ENCODE results near the gene PAX2.

PAX2 gene

DNA sequence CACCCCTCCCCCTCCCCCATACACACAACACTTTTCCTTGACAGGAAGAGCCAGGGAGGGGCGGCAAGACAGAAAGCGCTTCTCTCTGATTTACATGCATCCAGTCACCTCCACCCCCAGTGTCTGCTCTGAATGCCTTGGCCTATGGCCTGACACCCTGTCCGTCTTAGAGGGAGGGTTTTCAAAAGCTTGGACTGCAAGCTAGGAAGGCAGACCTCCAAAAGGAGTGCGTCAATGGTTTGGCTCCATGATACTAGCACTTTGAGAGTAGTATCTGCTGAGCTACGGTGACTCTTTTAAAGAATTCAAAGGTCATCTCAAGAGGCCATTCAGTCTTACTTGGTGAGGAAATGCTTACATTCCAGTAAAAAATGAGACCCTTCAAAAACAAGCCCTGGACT, 20.3 kb upstream of the PAX2 start:
- DNase-seq, result peak; percentile 43

DNA sequence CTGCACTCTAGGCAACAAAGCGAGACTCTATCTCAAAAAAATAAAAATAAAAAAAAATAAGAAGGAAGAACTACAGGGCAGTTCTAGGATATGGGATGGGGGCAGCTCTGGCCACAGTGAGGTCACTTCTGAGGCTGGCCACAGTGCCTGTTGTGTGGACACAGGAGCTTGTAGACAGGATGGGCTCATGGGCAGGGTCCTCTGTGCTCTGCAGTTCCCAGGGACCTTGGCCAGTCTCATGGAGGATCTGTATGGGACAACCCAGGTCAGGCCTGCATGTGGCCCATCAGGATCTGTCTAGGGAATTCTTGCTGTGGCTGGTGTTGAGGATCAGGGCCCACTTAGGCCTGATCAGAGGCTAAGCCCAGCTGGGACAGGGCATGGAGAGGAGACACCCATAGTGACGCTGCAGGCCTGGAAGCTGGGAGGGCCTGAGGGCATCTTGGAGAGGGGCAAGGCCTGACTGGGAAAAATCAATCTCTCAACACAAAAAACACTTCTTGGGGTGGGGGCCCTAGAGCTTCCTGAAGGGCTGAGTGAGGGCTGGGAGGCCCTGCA, 19.4 kb upstream of the PAX2 start:
- no peak for DNase-seq

DNA sequence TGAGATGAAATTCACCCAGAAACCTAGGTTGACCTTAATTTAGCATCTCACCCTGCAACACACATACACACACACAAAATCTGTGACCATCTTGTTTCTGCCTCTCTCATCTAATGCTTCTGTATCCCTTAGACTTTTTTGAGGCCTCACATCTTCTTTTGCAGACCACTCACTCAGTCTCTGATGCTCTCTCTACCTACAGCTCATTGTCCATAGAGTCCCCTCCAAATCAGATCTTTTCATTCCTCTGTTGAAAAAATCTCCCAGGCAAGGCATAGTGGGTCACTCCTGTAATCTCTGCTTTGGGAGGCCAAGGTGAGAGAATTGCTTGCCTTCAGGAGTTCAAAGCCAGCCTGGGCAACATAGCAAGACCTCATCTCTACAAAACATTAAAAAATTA, 17.6 kb upstream of the PAX2 start:
- DNase-seq, result no peak

DNA sequence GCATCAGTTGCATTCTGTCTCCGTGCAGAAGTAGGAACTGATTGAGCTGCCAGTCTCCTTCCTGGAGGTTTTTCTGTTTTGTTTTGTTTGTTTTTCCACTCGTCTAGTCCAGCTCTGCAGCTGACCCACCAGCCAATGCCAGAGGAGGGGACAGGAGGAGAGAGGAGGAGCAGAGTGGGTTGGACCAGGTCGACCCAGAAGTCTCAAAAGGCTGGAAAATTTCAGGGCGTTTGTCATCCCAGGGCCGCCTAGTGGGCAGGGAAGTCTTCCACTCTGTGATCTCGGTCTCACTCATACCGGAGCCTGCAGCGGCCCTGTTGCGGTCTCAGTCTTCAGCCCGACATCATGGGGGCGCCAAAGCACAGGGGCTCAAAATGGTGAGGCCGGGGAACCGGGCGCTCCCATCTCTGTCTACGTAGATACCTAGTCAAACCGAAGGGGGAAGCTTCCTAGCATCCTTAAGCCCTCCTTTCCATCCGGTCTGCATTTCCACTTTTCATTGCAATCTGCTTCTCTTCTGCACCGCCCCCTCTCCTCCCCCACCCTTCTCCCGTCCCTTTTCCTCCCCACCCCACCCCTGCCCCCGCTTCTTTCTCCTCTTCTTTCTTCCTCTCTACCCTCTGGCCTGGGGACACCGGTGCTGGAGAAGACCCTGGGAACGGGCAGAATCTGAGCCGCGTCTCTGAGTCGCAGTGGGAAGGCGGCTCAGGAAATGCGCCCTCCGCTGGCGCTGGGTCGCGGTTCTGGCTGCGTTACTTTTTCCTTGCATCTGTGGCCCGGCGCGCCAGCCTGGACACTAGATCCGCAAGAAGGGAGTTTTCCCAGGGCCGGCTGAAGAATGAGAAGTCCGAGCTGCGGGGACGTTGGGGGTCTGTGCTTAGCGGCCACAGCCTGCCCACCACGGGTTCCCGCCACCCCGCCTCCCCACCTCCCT, 16.2 kb upstream of the PAX2 start:
- DNase-seq, result peak; percentile 43

DNA sequence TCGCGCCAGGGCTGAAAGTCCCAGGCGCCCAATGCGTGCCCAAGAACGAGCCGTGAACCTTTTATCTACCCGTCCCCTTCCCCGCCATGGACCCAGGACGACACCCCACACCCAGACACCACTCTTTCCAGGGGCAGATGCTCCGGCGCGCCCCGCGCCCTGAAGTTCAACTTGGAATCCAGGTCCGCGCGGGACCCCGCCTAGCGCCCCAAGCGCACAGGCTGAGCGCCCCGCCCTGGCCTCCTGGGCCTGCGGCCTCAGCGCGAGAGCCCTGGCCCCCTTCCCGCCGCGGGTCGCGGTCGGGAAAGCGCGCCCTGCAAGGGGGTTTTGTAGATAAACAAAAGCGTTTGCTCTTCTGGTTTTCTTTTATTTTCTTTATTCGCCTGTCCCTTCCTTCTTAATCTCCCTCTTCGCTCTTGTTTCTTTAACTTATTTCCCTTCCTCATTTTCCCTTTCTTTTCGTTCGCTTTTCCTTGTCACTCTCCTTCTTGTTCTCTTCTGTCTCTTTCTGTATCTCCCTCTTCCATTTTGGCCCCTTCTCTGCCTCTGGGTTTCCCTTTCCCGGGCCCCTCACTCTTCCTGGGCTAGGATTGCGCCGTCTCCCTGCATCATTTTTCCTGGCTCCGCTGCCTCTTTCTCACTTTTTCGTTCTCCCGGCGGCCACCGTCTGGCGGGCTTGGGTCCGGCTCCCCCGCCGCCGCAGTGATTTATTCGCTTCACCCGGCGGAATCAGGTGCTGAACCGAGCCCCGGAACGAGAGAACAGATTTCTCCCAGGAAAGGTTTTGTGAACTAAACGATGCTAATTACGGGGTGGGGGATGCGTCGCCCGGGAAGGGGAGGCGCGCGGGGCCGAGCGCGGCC, 15.3 kb upstream of the PAX2 start:
- no peak for DNase-seq

DNA sequence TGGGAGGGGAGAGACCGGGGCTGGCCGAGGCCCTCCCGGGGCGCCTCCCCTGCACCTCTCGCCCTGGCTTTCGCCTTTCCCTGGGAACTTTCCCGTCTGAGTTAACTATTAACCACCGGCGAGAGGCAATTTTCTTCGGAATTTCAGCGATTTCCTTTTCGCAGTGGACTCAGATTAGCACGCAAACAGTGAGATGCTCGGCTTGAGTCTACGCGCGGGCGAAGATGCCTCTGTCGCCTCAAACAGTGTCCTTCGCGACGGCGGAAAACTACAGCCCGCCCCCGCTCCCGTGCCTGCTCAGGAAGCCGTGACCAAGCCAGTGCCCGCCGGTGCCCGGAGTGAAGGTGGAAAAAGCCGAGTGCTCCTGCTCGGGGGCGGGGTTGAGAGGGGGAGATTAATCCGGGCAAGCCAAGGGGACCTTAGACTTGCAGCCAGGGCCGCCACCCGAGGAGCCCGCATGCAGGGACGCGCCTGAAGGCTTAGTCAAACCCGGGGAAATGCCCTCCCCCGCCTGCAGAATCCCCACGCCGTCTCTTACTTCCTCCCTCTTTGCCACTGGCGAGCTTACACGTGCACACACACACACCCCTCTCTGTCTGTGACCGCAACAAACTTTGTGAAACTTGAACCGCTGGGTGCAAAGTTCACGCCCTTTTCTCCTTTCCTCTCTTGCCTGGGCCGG, 14.5 kb upstream of the PAX2 start:
- DNase-seq, result peak; percentile 53

DNA sequence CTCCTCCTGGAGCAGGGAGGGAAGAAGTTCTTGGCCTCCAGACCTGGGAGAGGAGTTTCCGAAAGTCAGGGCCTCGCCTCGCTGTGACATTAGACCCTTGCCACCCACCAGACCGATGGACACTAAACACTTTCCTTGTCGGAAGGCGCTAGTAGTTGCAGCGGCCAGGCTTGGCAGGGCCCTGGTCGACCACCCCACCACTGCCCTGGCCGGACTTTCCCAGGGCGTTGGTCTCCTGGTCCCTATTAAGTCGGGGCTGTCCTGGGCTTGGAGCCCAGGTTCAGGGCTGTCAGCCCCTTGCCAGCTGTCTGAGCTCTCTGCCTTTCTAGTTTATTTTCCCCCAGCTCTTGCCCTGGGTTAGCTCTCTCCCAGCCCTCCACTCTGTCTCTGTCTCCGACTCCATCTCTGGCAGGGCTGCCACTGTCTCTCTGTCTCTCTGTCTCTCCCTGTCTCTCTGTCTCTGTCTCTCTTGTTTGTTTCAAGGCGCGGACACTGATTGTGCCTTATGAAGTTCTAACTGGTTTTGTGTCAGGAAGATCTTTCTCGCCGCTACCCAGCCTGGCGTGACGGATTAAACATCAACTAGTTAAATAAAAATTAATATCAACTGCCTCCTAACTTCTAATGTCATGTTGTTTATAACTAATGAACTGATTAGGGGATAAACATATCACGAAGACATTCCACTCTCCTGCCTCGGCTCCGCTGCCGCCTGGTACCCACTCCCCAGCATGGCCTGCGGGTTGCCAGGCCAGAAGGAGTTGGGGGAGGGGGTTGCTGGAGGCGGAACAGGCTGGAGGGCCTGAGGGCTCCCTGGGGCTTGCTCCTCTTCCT, 13.8 kb upstream of the PAX2 start:
- no peak for DNase-seq

DNA sequence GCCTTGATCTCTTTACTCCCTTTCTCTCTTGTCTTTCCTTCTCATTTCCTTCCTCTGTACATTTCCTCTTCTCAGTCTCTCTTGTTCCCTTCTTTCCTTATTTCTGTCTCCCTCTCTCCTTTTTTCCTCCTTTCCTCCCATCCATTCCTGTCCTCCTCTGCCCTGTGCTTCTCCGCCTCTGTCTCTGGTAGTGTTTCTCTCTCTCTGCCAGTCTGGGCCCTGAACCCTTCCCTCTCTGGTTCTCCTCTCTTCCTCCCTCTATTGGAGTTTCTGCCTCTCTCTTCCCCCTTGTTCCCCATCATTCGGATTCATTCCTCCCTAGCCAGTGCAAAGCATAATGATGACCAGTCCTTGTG, 13.2 kb upstream of the PAX2 start:
- DNase-seq, result no peak

DNA sequence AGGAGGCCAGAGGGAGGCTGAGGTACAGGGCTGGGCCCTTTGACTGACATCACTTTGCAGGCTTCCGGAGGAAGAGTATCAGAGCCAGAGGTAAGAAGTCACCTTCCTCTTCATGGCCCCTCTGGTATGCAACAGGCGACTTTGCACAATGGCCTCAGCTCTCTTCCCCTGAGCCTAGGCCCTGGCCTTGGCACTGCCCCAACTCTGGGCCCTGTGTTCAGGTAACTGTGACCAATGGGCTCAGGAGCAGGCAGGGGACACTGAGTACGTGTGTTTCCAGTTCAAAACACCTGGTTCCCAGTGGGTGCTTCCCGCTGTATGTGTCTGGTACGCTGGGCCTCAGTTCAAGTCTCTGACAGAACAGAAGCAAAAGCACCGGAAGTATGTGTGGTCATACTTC, 12.1 kb upstream of the PAX2 start:
- no peak for DNase-seq

DNA sequence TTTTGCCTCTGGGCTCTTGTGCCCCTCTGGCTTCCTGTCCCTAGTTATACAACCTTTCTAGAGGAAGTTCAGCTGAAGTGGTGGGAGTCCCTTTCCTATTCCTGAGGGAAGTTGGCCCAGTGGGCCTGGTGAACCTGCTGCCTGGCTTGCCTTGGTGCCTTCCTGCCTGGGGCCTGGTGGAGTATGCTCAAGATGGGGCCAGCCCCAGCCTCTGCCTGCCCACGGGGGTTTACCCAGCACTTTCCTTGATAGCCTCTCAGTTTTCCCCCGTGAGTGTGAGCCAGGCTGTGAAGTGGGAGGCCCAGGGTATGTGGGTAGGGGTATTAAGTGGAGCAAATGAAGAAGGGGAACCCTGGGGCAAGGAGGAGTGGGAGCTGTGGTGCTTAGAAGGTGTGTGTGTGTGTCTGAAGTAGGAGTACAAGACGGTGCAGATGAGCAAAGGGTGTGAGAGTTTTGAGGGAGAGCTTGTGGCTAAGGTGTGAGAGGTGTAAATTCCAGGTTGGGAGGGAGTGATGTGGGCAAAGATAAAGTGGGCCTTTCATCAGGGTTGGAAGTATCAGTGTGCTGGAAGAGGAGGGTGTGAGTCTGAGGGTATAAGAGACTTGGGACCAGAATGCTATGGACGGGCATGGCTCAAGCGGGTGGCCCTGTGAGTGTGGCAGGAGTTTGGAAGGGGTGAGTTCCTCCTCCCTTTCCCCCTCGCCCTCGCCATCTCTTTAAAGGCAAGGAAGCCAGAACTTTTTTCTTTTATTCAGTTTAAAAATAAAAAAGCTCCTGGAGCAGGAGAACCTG, 10.9 kb upstream of the PAX2 start:
- DNase-seq, result no peak

DNA sequence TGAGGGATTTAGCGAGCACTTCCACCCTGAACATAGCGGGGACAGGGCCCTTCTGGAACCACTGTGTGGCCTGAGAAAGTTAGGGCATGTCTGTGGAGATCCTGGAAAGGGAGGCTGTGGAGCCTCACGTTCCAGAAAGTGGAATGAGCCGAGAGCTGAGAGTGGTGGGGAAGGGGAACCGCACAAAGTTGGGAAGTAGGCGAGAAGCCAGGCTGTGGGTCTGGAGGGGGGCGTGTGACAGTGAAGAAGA, 10.4 kb upstream of the PAX2 start:
- DNase-seq, result no peak

DNA sequence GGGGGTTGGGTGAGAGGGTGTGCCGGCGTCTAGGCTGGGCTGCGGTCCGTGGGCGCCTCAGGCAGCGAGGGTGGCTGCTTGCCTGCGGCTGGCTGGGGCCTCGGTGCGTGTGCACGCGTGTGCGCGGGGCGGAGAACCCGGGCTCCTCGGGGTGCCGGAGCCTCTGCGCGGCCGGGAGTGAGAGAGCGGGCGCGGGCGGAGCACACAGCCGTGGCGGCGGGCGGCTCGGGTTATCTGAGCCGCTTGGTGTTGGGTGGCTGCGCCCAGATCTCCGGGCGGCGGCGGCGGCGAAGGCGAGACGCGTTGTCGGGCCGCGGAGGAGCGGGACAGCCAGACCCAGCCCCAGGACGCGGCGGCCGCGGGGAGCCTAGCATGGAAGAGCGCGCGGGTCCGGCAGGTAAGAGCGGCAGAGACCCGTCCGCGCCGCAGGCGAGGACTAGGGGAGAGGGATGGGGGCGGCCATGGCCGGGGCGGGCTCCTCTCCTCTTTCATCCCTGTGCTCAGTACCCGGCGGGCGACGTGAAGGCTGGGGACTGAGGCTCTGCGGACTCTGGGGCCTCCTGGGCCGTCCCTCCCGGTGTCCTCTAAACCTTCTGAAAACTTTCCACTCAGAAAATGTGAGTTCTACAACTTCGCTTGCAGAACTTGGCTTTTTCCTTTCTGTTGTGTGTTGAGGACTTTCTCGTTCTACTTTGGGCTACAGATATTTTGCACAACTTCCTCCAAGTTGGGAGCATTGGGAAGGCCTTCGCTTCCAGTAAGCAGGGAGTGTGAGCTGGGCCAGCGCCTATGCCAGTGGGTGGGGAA, 9.8 kb upstream of the PAX2 start:
- no peak for DNase-seq

DNA sequence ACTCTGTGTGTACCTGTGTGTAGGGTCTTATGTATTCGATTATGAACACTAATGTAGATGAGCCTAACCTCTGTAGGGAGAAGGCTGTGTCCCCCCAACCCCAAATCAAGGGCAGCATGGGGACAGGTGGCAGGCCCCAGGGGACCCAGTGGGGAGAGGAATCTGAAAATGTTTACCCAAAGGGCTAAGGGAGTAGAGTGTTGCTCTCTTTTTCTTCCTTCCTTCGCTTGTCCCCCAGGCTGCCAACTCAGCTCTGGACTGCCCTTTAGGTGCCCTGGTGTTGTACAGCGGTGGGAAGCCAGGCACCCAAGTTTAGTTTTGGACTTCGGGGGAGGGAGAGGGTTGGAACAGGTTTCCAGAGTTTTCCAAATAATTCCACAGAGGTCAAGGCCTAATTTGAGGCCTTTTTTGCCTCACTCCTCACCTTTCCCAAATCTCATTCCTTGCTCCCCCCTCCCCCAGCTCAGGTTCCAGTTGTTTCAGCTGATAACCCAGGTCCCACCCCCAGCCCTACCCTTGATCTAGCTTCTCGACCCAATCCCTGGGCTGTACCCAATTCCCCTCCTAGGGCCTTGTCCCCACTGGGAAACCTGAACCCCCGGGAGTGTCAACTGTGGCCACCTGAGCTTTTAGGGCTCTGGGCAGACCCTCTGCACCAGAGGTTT, 9.1 kb upstream of the PAX2 start:
- DNase-seq, result no peak

DNA sequence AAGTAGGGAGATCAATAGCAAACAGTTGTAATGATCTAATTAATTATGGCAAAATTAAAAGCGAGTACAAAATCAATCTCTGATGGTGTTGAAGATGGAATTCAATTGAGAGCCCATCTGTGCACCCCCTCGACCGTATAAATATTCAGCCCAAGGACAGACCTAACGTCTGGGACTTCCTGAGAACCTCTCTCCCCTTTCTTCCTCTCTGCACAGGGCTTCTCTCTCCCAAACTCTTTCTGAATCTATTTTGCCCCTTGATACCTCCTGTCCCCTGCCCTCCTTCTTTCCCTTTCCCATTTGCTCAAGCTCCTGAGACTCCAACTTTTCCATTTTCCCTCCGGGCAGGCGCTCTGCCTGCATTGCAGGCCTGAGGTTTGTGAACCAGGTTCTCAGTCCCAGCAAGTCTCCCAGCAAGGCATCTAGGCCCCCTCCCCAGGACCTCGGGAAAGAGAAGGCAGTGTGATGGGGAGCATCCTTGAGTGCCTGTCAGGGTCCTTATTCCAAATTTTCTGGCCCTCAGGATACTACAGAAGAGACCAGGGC, 8.5 kb upstream of the PAX2 start:
- no peak for DNase-seq

DNA sequence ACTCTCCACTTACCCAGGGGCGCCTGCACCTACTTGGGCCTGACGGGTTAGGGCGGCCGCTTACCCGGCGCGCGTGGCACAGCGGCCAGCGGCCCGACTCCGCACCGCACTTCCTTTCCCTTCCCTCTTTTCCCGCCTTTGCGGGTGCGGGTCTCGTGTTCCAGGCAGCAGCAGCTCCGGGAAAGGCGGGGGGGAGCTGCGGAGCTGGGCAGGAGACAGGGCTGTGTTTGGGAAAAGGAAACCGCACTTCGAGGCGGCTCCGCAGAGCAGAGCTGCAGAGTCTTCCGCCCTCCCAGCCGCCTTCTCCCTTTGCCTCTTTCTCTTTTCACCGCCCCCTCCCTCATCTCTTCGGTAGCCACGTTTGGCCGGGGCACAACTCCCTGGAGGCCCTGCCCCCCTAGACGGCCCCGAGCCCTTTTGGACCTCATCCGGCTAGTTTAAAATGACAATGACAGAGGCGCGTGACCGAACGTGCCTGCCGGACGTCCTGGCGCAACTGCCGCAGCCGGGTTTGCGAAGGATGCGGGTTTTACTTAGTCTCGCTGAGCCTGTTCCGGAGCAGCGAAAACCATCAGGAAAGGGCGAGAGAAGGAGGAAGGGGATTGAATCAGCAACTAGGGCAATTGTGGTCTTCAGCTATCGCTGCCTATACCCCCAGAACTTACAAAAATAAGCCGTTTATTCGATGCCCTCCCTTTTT, 7.9 kb upstream of the PAX2 start:
- DNase-seq, result no peak

DNA sequence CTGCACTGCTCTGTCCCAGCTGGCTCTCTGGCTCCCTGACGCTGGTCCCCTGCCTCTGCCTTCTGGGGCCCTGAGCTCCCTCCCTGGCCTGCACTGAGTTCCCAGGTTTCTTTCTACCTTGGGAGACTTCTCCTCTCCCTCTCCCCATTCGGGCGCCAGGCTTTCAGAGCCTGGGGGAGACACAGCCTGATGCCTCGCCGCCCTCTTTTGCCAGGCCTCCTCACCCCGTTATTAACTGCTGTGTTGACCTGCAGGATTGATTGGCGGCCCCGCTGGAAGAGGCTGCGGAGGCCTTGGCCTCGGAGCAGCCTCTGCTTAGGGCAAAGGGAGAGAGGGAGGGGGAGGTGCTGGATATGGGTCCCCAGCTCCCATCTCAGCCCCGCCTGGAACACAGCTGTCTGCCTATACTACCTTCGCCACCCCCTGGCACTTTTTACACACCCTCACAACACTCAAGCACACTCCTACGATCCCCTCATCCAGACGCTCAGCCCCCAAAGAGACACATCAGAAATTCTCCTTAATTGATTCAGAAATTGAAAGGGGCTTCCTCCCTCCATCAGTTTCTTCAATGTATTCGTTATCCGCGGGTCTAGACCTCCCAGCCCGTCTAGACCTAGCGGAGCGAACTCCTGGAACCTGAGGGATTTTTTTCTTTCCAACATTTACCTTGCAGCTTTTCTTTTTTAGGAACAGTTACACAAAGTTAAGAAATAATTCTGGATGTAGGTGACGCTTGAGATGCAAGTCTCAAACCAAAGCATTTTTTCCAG, 7.1 kb upstream of the PAX2 start:
- DNase-seq, result no peak

DNA sequence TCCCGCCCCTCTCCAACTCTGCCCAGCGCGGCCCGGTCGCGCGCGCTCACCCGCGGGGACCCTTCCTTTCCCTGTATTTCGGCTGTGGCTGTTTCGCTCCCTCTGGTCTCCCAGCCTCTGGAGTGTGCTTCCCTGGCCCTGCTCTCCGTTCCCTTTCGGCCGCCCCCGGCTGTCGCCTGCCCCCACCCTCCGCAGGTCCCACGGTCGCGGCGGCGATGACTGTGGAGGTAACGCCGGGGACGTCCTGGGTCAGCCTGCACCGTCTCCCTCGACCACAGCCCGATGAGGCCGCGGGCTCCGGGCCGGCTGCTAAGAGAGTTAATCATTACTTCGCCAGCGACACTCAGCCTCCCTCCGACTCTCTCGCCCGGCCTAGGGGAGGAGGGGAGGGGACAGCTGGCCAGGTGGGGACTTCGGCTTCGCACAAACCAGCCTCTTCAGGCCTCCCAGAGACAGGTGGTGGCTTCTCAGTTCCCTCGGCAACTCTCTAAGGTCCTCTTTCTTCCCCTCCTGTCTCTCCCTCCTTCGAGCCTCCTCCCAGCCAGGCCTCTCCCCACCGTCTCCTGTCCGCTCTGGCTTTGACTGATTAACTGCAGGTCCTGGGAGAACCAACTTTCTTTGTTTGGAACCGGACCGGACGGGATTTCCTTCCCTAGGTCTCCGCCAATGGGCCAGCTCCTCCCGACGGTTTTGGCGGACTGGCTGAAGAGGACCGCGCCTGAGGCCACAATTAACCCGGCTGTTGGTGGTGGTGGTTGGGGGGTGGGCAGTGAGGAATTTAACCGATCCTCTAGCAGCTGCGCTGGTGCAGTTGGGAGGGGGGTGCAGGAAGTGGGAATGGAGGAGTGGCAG, 5.6 kb upstream of the PAX2 start:
- DNase-seq, result no peak
